Measurements from ENCODE around the gene GLA. TPM values are rescaled to one million over a fixed set of nuclear protein-coding genes. Genes with fewer than 3 reads are reported as not detected.
A peak's percentile ranks its signal among the peaks of the same experiment; 100 is the strongest.

The GLA gene
- total and polyA plus RNA-seq, 2 of the 13 experiments (the other 11 are each of a cell fraction or from before 2014, with no cell fraction given): 31.4 to 59.3 TPM

DNA sequence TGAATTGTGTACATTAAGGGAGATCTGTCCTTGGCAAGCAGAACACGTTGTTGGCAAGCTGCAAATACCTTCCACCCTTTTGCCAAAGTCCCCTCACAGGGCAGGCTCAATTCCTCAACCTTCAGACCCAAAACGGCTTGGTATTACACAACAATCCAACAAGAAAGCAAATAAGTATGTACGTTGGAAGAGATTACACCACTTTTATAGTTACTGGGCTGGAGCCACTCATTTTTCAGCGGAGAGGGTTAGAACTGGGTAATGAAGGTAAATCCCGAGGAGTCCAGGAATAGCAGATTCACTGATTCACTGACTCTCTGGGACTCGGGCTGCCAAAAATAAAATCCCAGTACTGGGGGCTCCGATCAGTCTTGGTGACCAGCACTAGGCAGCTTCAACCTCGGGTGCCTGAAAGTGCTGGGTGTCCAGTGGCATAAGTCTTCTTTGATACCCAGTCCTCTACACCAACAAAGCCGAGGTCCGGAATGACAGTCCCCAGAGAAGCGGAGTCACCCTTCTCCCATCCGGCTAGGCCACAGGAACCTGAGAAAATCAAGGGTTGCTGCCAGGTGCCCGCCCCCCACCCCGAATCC lies 59.8 kb downstream of the GLA start (continued):
- TF ChIP-seq, protein P1, sequence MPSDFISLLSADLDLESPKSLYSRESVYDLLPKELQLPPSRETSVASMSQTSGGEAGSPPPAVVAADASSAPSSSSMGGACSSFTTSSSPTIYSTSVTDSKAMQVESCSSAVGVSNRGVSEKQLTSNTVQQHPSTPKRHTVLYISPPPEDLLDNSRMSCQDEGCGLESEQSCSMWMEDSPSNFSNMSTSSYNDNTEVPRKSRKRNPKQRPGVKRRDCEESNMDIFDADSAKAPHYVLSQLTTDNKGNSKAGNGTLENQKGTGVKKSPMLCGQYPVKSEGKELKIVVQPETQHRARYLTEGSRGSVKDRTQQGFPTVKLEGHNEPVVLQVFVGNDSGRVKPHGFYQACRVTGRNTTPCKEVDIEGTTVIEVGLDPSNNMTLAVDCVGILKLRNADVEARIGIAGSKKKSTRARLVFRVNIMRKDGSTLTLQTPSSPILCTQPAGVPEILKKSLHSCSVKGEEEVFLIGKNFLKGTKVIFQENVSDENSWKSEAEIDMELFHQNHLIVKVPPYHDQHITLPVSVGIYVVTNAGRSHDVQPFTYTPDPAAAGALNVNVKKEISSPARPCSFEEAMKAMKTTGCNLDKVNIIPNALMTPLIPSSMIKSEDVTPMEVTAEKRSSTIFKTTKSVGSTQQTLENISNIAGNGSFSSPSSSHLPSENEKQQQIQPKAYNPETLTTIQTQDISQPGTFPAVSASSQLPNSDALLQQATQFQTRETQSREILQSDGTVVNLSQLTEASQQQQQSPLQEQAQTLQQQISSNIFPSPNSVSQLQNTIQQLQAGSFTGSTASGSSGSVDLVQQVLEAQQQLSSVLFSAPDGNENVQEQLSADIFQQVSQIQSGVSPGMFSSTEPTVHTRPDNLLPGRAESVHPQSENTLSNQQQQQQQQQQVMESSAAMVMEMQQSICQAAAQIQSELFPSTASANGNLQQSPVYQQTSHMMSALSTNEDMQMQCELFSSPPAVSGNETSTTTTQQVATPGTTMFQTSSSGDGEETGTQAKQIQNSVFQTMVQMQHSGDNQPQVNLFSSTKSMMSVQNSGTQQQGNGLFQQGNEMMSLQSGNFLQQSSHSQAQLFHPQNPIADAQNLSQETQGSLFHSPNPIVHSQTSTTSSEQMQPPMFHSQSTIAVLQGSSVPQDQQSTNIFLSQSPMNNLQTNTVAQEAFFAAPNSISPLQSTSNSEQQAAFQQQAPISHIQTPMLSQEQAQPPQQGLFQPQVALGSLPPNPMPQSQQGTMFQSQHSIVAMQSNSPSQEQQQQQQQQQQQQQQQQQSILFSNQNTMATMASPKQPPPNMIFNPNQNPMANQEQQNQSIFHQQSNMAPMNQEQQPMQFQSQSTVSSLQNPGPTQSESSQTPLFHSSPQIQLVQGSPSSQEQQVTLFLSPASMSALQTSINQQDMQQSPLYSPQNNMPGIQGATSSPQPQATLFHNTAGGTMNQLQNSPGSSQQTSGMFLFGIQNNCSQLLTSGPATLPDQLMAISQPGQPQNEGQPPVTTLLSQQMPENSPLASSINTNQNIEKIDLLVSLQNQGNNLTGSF (CRISPR knock-in tag; IDR thresholded peaks at IDR 0.05): no peak
- TF ChIP-seq, protein P2, sequence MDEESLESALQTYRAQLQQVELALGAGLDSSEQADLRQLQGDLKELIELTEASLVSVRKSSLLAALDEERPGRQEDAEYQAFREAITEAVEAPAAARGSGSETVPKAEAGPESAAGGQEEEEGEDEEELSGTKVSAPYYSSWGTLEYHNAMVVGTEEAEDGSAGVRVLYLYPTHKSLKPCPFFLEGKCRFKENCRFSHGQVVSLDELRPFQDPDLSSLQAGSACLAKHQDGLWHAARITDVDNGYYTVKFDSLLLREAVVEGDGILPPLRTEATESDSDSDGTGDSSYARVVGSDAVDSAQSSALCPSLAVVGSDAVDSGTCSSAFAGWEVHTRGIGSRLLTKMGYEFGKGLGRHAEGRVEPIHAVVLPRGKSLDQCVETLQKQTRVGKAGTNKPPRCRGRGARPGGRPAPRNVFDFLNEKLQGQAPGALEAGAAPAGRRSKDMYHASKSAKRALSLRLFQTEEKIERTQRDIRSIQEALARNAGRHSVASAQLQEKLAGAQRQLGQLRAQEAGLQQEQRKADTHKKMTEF (CRISPR knock-in tag; IDR thresholded peaks at IDR 0.05): no peak
- TF ChIP-seq, protein P3, sequence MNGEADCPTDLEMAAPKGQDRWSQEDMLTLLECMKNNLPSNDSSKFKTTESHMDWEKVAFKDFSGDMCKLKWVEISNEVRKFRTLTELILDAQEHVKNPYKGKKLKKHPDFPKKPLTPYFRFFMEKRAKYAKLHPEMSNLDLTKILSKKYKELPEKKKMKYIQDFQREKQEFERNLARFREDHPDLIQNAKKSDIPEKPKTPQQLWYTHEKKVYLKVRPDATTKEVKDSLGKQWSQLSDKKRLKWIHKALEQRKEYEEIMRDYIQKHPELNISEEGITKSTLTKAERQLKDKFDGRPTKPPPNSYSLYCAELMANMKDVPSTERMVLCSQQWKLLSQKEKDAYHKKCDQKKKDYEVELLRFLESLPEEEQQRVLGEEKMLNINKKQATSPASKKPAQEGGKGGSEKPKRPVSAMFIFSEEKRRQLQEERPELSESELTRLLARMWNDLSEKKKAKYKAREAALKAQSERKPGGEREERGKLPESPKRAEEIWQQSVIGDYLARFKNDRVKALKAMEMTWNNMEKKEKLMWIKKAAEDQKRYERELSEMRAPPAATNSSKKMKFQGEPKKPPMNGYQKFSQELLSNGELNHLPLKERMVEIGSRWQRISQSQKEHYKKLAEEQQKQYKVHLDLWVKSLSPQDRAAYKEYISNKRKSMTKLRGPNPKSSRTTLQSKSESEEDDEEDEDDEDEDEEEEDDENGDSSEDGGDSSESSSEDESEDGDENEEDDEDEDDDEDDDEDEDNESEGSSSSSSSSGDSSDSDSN (CRISPR knock-in tag; IDR thresholded peaks at IDR 0.05): no peak
- TF ChIP-seq, protein P4, sequence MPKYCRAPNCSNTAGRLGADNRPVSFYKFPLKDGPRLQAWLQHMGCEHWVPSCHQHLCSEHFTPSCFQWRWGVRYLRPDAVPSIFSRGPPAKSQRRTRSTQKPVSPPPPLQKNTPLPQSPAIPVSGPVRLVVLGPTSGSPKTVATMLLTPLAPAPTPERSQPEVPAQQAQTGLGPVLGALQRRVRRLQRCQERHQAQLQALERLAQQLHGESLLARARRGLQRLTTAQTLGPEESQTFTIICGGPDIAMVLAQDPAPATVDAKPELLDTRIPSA (CRISPR knock-in tag; IDR thresholded peaks at IDR 0.05; ENCODE audit: borderline replicate concordance): 0 out of 2 replicates have a peak, but pooled peaks have one; percentile 60
- TF ChIP-seq TBX3 (IDR thresholded peaks at IDR 0.05; ENCODE audit: borderline replicate concordance) (no peak), ETV6 (CRISPR knock-in tag; conservative IDR thresholded peaks at IDR 0.05) (no peak), ZNF232 (CRISPR knock-in tag; IDR thresholded peaks at IDR 0.05; ENCODE audit: borderline replicate concordance) (no peak)
- TF ChIP-seq, protein P5, sequence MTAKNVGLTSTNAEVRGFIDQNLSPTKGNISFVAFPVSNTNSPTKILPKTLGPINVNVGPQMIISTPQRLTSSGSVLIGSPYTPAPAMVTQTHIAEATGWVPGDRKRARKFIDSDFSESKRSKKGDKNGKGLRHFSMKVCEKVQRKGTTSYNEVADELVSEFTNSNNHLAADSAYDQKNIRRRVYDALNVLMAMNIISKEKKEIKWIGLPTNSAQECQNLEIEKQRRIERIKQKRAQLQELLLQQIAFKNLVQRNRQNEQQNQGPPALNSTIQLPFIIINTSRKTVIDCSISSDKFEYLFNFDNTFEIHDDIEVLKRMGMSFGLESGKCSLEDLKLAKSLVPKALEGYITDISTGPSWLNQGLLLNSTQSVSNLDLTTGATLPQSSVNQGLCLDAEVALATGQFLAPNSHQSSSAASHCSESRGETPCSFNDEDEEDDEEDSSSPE (CRISPR knock-in tag; IDR thresholded peaks at IDR 0.05): no peak

Measured in HepG2 (cell line).